GM12891 (cell line): ENCODE measurements around the gene PPIAL4G.
"Not testable (repeated sequence)": the region's sequence is repeated elsewhere in the genome, so short reads cannot be mapped to it uniquely, and the experiment has no call there.

ENCODE experiments used
- POLR2A ChIP-seq: IDR thresholded peaks from 2 replicates; pipeline ENCODE4 v1.6.1; 2011; ENCODE audit warnings: low read depth, low read length, control low read depth
- POLR2AphosphoS5 ChIP-seq: IDR thresholded peaks from 2 replicates; pipeline ENCODE4 v1.6.1; 2011; ENCODE audit warnings: low read depth, low read length, control low read depth
- POU2F2 ChIP-seq: IDR thresholded peaks from 2 replicates; pipeline ENCODE4 v1.6.1; 2011; ENCODE audit warnings: low read depth, mild to moderate bottlenecking, control low read depth, low read length, moderate library complexity
- TAF1 ChIP-seq: IDR thresholded peaks from 2 replicates; pipeline ENCODE4 v1.6.1; 2011; ENCODE audit warnings: low read depth, low read length, control low read depth

DNA sequence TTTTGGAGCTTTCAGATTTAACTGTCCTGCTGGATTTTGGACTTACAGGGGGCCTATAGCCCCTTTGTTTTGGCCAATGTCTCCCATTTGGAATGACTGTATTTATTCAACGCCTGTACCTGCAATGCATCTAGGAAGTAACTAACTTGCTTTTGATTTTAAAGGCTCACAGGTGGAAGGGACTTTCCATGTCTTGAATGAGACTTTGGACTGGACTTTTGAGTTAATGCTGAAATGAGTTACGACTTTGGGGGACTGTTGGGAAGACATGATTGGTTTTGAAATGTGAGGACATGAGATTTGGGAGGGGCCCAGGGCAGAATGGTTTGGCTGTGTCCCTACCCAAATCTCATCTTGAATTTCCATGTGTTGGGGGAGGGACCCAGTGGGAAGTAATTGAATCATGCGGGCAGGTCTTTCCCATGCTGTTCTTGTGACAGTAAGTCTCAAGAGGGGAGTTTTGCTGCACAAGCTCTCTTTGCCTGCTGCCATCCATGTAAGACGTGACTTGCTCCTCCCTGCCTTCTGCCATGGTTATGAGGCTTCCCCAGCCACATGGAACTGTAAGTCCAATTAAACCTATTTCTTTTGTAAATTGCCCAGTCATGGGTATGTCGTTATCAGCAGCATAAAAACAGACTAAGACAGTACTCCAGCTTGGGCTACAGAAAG is 43.3 kb downstream of the PPIAL4G start:
- TF ChIP-seq POLR2A, POU2F2, POLR2AphosphoS5, TAF1: not testable (repeated sequence)
